ENCODE measurements around the gene KANSL1.

KANSL1 gene

DNA sequence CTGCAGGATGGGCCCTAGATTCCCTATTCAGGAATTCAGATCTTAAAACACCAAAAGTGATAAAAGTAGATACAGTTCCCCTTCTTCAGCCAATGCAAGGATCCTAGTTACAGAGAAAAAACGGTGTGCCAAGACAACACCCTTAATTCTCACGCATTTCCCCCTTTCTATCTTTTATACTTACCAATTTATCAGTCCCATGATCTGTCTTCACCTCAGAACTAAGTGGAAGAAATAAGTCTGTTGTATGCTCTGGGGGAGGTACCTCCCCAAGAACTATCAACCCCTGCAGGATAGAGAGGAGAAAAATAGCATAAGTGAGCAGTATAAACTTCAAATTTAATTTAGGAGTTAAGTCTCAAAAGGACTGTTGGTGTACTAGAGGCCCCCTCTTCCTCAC is 111.0 kb downstream of the KANSL1 start:
- TF ChIP-seq SIN3A (IDR thresholded peaks at IDR 0.05; ENCODE audit: borderline replicate concordance, insufficient read depth, low read length) (no peak), TAF1 (IDR thresholded peaks at IDR 0.05; ENCODE audit: borderline replicate concordance, insufficient read depth, low read length) (no peak), POLR2AphosphoS5 (IDR thresholded peaks at IDR 0.05; ENCODE audit: low read depth, low read length) (no peak), FOXP2 (optimal IDR thresholded peaks at IDR 0.05; ENCODE audit: borderline replicate concordance, extremely low read depth, extremely low read length, insufficient read depth) (no peak)
- TF ChIP-seq, protein P1, sequence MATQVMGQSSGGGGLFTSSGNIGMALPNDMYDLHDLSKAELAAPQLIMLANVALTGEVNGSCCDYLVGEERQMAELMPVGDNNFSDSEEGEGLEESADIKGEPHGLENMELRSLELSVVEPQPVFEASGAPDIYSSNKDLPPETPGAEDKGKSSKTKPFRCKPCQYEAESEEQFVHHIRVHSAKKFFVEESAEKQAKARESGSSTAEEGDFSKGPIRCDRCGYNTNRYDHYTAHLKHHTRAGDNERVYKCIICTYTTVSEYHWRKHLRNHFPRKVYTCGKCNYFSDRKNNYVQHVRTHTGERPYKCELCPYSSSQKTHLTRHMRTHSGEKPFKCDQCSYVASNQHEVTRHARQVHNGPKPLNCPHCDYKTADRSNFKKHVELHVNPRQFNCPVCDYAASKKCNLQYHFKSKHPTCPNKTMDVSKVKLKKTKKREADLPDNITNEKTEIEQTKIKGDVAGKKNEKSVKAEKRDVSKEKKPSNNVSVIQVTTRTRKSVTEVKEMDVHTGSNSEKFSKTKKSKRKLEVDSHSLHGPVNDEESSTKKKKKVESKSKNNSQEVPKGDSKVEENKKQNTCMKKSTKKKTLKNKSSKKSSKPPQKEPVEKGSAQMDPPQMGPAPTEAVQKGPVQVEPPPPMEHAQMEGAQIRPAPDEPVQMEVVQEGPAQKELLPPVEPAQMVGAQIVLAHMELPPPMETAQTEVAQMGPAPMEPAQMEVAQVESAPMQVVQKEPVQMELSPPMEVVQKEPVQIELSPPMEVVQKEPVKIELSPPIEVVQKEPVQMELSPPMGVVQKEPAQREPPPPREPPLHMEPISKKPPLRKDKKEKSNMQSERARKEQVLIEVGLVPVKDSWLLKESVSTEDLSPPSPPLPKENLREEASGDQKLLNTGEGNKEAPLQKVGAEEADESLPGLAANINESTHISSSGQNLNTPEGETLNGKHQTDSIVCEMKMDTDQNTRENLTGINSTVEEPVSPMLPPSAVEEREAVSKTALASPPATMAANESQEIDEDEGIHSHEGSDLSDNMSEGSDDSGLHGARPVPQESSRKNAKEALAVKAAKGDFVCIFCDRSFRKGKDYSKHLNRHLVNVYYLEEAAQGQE (IDR thresholded peaks at IDR 0.05; ENCODE audit: insufficient read depth in 1 of 2, low read depth in 2 of 2, low read length in 2 of 2), result no peak

DNA sequence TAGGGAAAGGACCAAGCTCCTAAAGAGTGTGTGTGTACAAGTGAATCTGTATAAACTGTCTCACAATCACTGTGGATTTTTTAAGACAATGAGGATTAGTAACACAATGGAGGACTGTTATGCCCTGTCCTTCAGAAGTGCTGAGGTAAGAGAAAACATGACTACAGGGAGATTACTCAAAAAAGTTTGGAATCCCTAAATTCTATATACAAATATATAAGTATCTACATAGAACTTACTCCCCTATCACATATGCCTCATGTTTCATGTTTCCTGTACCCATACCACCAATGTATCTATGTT is 112.3 kb downstream of the KANSL1 start:
- TF ChIP-seq POLR2AphosphoS5 (IDR thresholded peaks at IDR 0.05; ENCODE audit: low read depth, low read length) (no peak), TAF1 (IDR thresholded peaks at IDR 0.05; ENCODE audit: borderline replicate concordance, insufficient read depth, low read length) (no peak), SIN3A (IDR thresholded peaks at IDR 0.05; ENCODE audit: borderline replicate concordance, insufficient read depth, low read length) (no peak), FOXP2 (optimal IDR thresholded peaks at IDR 0.05; ENCODE audit: borderline replicate concordance, extremely low read depth, extremely low read length, insufficient read depth) (no peak)
- TF ChIP-seq, protein P1 (IDR thresholded peaks at IDR 0.05; ENCODE audit: insufficient read depth in 1 of 2, low read depth in 2 of 2, low read length in 2 of 2), result no peak

DNA sequence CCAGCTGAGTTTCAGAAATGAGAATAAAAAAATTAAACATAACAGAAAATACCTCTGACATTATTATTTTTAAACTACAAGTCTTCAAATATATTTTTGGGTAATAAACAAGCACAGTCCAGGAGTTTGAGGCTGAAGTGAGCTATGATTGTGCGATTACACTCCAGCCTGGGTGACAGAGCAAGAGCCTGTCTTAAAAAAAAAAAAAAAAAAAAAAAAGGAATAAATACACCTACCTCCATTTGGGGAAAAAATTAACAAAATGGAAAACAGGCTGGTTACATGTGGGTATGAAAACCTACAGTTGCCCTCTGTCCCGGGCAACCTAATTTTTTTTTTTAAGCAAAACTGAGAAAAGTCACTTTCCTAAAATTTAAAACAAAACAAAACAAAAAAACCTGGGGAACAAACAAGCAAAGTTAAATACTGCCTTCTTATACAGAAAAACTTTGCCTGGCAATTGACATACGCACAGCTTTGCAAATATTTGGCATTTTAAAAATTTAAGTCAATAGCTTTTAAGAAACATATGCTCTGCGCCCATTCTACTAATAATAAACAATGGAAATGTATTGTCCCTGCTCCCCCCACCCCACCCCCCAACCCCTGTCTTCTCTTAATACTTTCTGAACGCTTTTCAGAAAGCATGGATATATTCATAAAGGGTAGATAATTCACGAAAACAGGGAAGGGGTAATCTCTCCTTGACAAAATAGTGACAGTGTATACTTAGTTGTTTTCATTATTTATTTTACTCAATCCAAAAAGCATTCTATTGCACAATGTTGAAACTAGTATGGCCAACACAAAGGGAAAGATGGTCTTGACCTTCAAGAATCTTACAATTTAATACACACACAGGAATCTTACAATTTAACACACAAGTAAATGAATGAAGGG is 112.9 kb downstream of the KANSL1 start:
- no peak for TF ChIP-seq TAF1 (IDR thresholded peaks at IDR 0.05; ENCODE audit: borderline replicate concordance, insufficient read depth, low read length)

DNA sequence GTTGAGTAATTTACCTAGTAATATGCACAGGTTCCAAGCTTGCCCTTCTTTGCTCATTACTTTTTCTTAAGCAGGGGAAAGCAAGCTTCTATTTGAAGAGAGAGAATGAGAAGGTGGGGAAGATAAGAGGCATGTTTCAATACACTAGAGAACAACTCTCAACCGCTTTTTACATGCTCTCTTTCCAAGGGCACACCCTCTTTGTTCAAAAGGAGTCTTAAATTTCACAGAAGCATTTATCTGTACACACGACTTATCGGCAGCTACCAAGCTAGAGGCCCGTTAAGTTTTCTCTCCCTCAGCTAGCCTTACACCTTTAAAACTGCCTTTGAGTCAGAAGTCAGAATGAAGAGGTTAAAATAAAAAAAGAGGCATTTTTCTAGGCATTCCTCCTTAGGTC is 114.6 kb downstream of the KANSL1 start:
- TF ChIP-seq TAF1 (IDR thresholded peaks at IDR 0.05; ENCODE audit: borderline replicate concordance, insufficient read depth, low read length) (no peak), FOXP2 (optimal IDR thresholded peaks at IDR 0.05; ENCODE audit: borderline replicate concordance, extremely low read depth, extremely low read length, insufficient read depth) (no peak), SIN3A (IDR thresholded peaks at IDR 0.05; ENCODE audit: borderline replicate concordance, insufficient read depth, low read length) (no peak), POLR2AphosphoS5 (IDR thresholded peaks at IDR 0.05; ENCODE audit: low read depth, low read length) (no peak)
- TF ChIP-seq, protein P1 (IDR thresholded peaks at IDR 0.05; ENCODE audit: insufficient read depth in 1 of 2, low read depth in 2 of 2, low read length in 2 of 2), result no peak

DNA sequence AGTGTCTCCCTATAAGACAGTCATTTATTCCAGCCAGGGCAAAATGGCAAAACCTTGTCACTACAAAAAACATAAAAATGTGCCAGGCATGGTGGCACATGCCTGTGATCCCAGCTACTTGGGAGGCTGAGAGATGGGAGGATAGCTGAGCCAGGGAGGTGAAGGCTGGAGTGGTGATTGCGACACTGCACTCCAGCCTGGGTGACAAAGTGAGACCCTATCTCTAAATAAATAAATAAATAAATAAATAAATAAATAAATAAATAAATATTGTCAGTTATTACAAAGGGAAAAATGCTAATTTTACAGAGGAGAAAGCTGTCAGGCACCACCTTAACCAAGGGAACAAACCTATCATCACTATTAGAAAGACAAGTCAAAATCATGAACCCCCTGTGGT is 118.7 kb downstream of the KANSL1 start:
- TF ChIP-seq SIN3A (IDR thresholded peaks at IDR 0.05; ENCODE audit: borderline replicate concordance, insufficient read depth, low read length) (no peak), POLR2AphosphoS5 (IDR thresholded peaks at IDR 0.05; ENCODE audit: low read depth, low read length) (no peak), FOXP2 (optimal IDR thresholded peaks at IDR 0.05; ENCODE audit: borderline replicate concordance, extremely low read depth, extremely low read length, insufficient read depth) (no peak), TAF1 (IDR thresholded peaks at IDR 0.05; ENCODE audit: borderline replicate concordance, insufficient read depth, low read length) (no peak)
- TF ChIP-seq, protein P1 (IDR thresholded peaks at IDR 0.05; ENCODE audit: insufficient read depth in 1 of 2, low read depth in 2 of 2, low read length in 2 of 2), result no peak
